HCT116 (cell line): Measurements from ENCODE around the gene SEC16B. TPM values are rescaled to one million over a fixed set of nuclear protein-coding genes. Genes with fewer than 3 reads are reported as not detected.
A peak's percentile ranks its signal among the peaks of the same experiment; 100 is the strongest.

Experiments used
- ATAC-seq: fragments of 200-7000 bp; cut with Tn5 transposase; 2 replicates; pipeline ENCODE4 v1.9.1; 2020; ENCODE audit warnings: mild to moderate bottlenecking, moderate library complexity
- BruUV-seq: library from RNA; stranded (reverse); fragments of 400-500 nt; replicated peaks from 2 replicates; lab custom pipeline; 2021; lab: Mats Ljungman, UMichigan
- CTCF ChIA-PET: fragments of 300-600 bp; sonication (Branson Sonifier 250); formaldehyde crosslinking; loops from one replicate; lab custom pipeline; 2021; ENCODE audit warnings: antibody characterized with exemption; lab: Charles Lee
- POLR2A ChIA-PET: fragments of 300-600, 350-600 bp; sonication (Branson Sonifier 250); formaldehyde crosslinking; loops from one replicate; lab custom pipeline; 2021; ENCODE audit warnings: antibody characterized with exemption; lab: Charles Lee
- RAD21 ChIA-PET, 2 experiments: fragments of 300-600 bp; sonication (Branson Sonifier 250); formaldehyde crosslinking; loops; one replicate each; lab custom pipeline; 2023; ENCODE audit warnings: low total read pairs in 2 of 2; ENCODE audit not compliant: uncharacterized antibody in 2 of 2, unreplicated experiment in 2 of 2, low non-redundant PET in 1 of 2; lab: Charles Lee
- DNase-seq: peaks from one replicate; pipeline ENCODE4 v3.0.0-alpha.2; 2010; ENCODE audit warnings: low read depth, low spot score
- H2AFZ ChIP-seq: fragments of 200-600 bp; shearing (Covaris generic), sonication (generic); 2 replicates; pipeline ENCODE4 v1.6.1; 2017; ENCODE audit warnings: low read depth, mixed run types, mixed read lengths, antibody characterized with exemption, low read length; ENCODE audit not compliant: poor library complexity, severe bottlenecking
- H3K27ac ChIP-seq: 2 replicates; pipeline ENCODE4 v1.5.1; 2012; ENCODE audit warnings: low read depth, low read length
- H3K27me3 ChIP-seq: fragments of 200-600 bp; sonication (generic); 2 replicates; pipeline ENCODE4 v1.6.1; 2016; ENCODE audit warnings: mixed run types, low read length, mixed read lengths; ENCODE audit not compliant: insufficient read depth
- H3K36me3 ChIP-seq, 2 experiments: fragments of 200-500 bp in 1 of 2; fragments of 200-600 bp in 1 of 2; sonication (Bioruptor generic) in 1 of 2; sonication (generic) in 1 of 2; 2 replicates each; pipeline versions ENCODE4 v1.5.1 to v1.6.1; 2014 to 2016; ENCODE audit warnings: low read length in 2 of 2, inconsistent platforms in 1 of 2, mixed read lengths in 1 of 2, mixed run types in 1 of 2; ENCODE audit not compliant: insufficient read depth in 2 of 2, control insufficient read depth in 1 of 2
- H3K4me1 ChIP-seq, 2 experiments: fragments of 200-600 bp in 1 of 2; sonication (generic) in 1 of 2; 2 replicates each; pipeline versions ENCODE4 v1.5.1 to v1.6.1; 2012 to 2017; ENCODE audit warnings: low read length in 2 of 2, inconsistent platforms in 1 of 2, mild to moderate bottlenecking in 1 of 2, mixed read lengths in 1 of 2, mixed run types in 1 of 2, moderate library complexity in 1 of 2; ENCODE audit not compliant: insufficient read depth in 2 of 2, control insufficient read depth in 1 of 2
- H3K4me2 ChIP-seq: fragments of 200-600 bp; sonication (generic); 2 replicates; pipeline ENCODE4 v1.6.1; 2017; ENCODE audit warnings: mixed run types, low read length, mixed read lengths
- H3K4me3 ChIP-seq, 2 experiments: fragments of 200-600 bp in 1 of 2; sonication (generic) in 1 of 2; replicated peaks in 1 of 2; 2 replicates each; pipeline ENCODE4 v1.5.1; 2011 to 2016; ENCODE audit warnings: low read length in 2 of 2, control low read depth in 1 of 2, low read depth in 1 of 2, mild to moderate bottlenecking in 1 of 2, mixed read lengths in 1 of 2, mixed run types in 1 of 2
- H3K79me2 ChIP-seq: fragments of 200-600 bp; sonication (generic); 2 replicates; pipeline ENCODE4 v1.6.1; 2017; ENCODE audit warnings: mild to moderate bottlenecking, mixed run types, low read length, moderate library complexity, mixed read lengths; ENCODE audit not compliant: insufficient read depth
- H3K9ac ChIP-seq: fragments of 200-600 bp; sonication (generic); 2 replicates; pipeline ENCODE4 v1.6.1; 2016; ENCODE audit warnings: low read length, mixed read lengths
- H3K9me2 ChIP-seq: fragments of 200-600 bp; sonication (generic), shearing (Covaris generic); 2 replicates; pipeline ENCODE4 v1.6.1; 2017; ENCODE audit warnings: mixed run types, mild to moderate bottlenecking, moderate library complexity; ENCODE audit not compliant: insufficient read depth
- H3K9me3 ChIP-seq, 2 experiments: fragments of 200-500 bp in 1 of 2; fragments of 200-600 bp in 1 of 2; sonication (Bioruptor generic) in 1 of 2; sonication (generic) in 1 of 2; 2 replicates each; pipeline ENCODE4 v1.6.1; 2014 to 2017; ENCODE audit warnings: low read length in 2 of 2, mixed read lengths in 2 of 2, inconsistent platforms in 1 of 2, low read depth in 1 of 2, mild to moderate bottlenecking in 1 of 2, mixed run types in 1 of 2, moderate library complexity in 1 of 2; ENCODE audit not compliant: control insufficient read depth in 1 of 2, insufficient read depth in 1 of 2
- H4K20me1 ChIP-seq: fragments of 200-600 bp; sonication (generic), shearing (Covaris generic); 2 replicates; pipeline ENCODE4 v1.6.1; 2017; ENCODE audit warnings: mixed run types, mild to moderate bottlenecking, moderate library complexity; ENCODE audit not compliant: insufficient read depth
- CEBPB ChIP-seq: IDR thresholded peaks from 2 replicates; pipeline ENCODE4 v1.6.1; 2012; ENCODE audit warnings: low read depth
- CTCF ChIP-seq, 3 experiments: fragments of 200-600 bp in 1 of 3; sonication (generic) in 1 of 3; IDR thresholded peaks in 2 of 3; conservative IDR thresholded peaks in 1 of 3; 2 replicates each; pipeline ENCODE4 v1.5.1; 2012 to 2017; ENCODE audit warnings: low read depth in 2 of 3, low read length in 2 of 3, antibody characterized with exemption in 1 of 3, borderline replicate concordance in 1 of 3, control low read depth in 1 of 3, mild to moderate bottlenecking in 1 of 3, mixed read lengths in 1 of 3, mixed run types in 1 of 3, moderate library complexity in 1 of 3; ENCODE audit not compliant: insufficient read depth in 1 of 3
- ELF1 ChIP-seq: IDR thresholded peaks from 2 replicates; pipeline ENCODE4 v1.6.1; 2012; ENCODE audit warnings: low read depth, borderline replicate concordance
- EZH2 ChIP-seq: fragments of 200-600 bp; sonication (generic); IDR thresholded peaks from 2 replicates; pipeline ENCODE4 v1.6.1; 2017; ENCODE audit warnings: antibody characterized with exemption, mixed run types
- EZH2phosphoT487 ChIP-seq: fragments of 200-600 bp; IDR thresholded peaks from 2 replicates; pipeline ENCODE4 v1.6.1; 2018; ENCODE audit warnings: antibody characterized with exemption, borderline replicate concordance
- FOSL1 ChIP-seq: IDR thresholded peaks from 2 replicates; pipeline ENCODE4 v1.6.1; 2012; ENCODE audit warnings: low read depth
- JUND ChIP-seq: IDR thresholded peaks from 2 replicates; pipeline ENCODE4 v1.6.1; 2012
- MAX ChIP-seq: IDR thresholded peaks from 2 replicates; pipeline ENCODE4 v1.6.1; 2012
- POLR2A ChIP-seq: IDR thresholded peaks from 2 replicates; pipeline ENCODE4 v1.7.0; 2011; ENCODE audit warnings: borderline replicate concordance; ENCODE audit not compliant: insufficient read depth, insufficient read length; ENCODE audit errors: extremely low read depth
- SP1 ChIP-seq: IDR thresholded peaks from 2 replicates; pipeline ENCODE4 v1.6.1; 2012; ENCODE audit warnings: low read depth
- SRF ChIP-seq: IDR thresholded peaks from 2 replicates; pipeline ENCODE4 v1.6.1; 2012; ENCODE audit warnings: low read depth
- ZBTB33 ChIP-seq: IDR thresholded peaks from 2 replicates; pipeline ENCODE4 v1.6.1; 2011; ENCODE audit warnings: mild to moderate bottlenecking, low read length, moderate library complexity; ENCODE audit not compliant: insufficient replicate concordance; ENCODE audit errors: extremely low read depth
- ZFX ChIP-seq: fragments of 450-650 bp; IDR thresholded peaks from 2 replicates; pipeline ENCODE4 v1.6.1; 2017
- intact Hi-C: fragments of 100-400 bp; cut with micrococcal nuclease; formaldehyde crosslinking; loops from 2 replicates; pipeline ENCODE4 v1.10.0; 2022
- total RNA-seq: library from RNA; stranded (reverse); gene quantifications from one replicate; pipeline ENCODE4 v1.2.1, GENCODE V29; 2021; ENCODE audit not compliant: unreplicated experiment

The SEC16B gene
- total RNA-seq, 1 experiment from 2014 or later: 1.2 TPM

- H3K9me3 ChIP-seq: no peaks in the 10 kb centered on the region
- ChIA-PET POLR2A (no interaction called here), RAD21 (no interaction called here), CTCF (interaction anchor here (1.1 kb wide), 1 partner anchor 20 kb away, joined by 5 read pairs; no protein-coding TSS in a partner anchor)
- H3K9ac ChIP-seq: no peak overlapping the region
- no peak overlapping the region for H2AFZ ChIP-seq
- H3K4me3 ChIP-seq: no peak overlapping the region
- no peak for TF ChIP-seq CTCF (IDR thresholded peaks at IDR 0.05 in 2 of 3, conservative IDR thresholded peaks at IDR 0.05 in 1 of 3; ENCODE audit: borderline replicate concordance in 1 of 3, insufficient read depth in 1 of 3, low read depth in 2 of 3, low read length in 2 of 3)
- H3K36me3 ChIP-seq: no peaks in the 10 kb centered on the region
- DNase-seq: no peak
- no TSS peak for BruUV-seq
- H3K27ac ChIP-seq: no peak overlapping the region
- intact Hi-C loops: no loop called here
- H4K20me1 ChIP-seq: no peaks in the 10 kb centered on the region
- H3K9me2 ChIP-seq: no peaks in the 10 kb centered on the region
- ATAC-seq: peak; percentile 14; the same call in 1 of the 2 replicates
- no peaks in the 10 kb centered on the region for H3K79me2 ChIP-seq
- H3K4me1 ChIP-seq: peaks cover 2 to 17% of the 10 kb centered on the region in 2 experiments; a peak in 3 of 4 replicates
- no peaks in the 10 kb centered on the region for H3K27me3 ChIP-seq
- H3K4me2 ChIP-seq: peak overlapping the region; percentile 34
These were observed 42.1 kb upstream of the SEC16B start for GRCh38 chr1:178011864-178012503.

- DNase-seq (peak; percentile 55), ATAC-seq (peak; percentile 88)
- Histone ChIP-seq H3K9me2 (no peaks in the 10 kb centered on the region), H3K4me2 (peak overlapping the region; percentile 34), H3K4me3 (no peak overlapping the region), H4K20me1 (no peaks in the 10 kb centered on the region), H3K36me3 (no peaks in the 10 kb centered on the region), H3K9ac (no peak overlapping the region), H3K9me3 (no peaks in the 10 kb centered on the region), H3K4me1 (peaks cover 2 to 17% of the 10 kb centered on the region in 2 experiments; a peak in 3 of 4 replicates), H2AFZ (no peak overlapping the region), H3K79me2 (no peaks in the 10 kb centered on the region), H3K27ac (no peak overlapping the region), H3K27me3 (no peaks in the 10 kb centered on the region)
- ChIA-PET POLR2A (no interaction called here), CTCF (interaction anchor here (1.1 kb wide), 1 partner anchor 20 kb away, joined by 5 read pairs; no protein-coding TSS in a partner anchor), RAD21 (no interaction called here)
- no TSS peak for BruUV-seq
- intact Hi-C loops: no loop called here
- TF ChIP-seq EZH2 (no peak), JUND (peak; percentile 88), SP1 (peak; percentile 47; the same call in 1 of the 2 replicates), EZH2phosphoT487 (no peak), ZBTB33 (no peak), ZFX (no peak), CEBPB (no peak), SRF (peak; percentile 47; the same call in 1 of the 2 replicates), POLR2A (no peak), ELF1 (no peak), MAX (no peak), FOSL1 (peak; percentile 97)
These were observed 41.6 kb upstream of the SEC16B start for GRCh38 chr1:178011465-178011828.
